VCaP (cell line): ENCODE data around the gene NPPA.

ENCODE experiments used
- H3K27ac ChIP-seq: fragments of 450-650 bp; 2 replicates; pipeline ENCODE4 v1.5.1; 2017
- TF ChIP-seq, protein P1 (sequence below): fragments of 450-650 bp; conservative IDR thresholded peaks from 2 replicates; pipeline ENCODE4 v1.5.1; 2017; ENCODE audit warnings: mild to moderate bottlenecking, moderate library complexity

NPPA gene

DNA sequence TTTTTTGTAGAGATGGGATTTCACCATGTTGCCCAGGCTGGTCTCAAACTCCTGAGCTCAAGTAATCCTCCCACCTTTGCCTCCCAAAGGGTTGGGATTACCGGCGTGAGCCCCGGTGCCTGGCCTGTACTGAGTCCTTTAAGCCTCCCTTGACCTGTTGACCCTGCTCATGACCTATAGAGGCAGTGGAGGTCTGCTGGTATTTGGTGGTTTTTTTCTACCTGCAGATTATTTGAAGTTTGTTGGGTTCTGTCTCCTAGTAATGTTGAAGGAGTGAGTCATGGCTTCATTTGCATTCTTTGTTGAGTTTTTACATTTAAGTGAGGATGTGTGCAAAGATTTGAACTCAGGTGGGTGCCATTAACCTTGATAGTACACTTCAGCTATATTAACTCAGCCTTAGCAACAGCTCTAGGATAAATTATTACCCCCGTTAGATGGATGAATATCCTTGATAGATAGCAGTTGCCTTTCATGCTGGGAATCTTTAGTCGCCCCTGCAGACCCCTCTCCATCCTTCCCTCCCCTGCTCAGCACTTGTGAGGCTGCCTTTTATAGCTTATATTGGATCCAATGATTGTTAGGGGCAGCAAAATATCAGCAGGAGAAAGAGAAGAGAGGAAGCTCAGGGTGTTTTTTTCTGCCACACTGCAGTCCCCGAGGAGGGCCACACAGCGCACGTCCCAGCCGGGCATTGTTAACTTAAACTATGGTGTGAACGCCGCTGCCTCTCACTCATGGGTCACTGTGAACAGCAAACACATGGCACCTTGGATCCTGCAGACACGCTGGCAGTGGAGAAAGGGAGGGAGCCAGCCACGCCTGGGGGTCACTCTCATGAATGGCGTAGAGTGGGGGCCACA, 26.0 kb upstream of the NPPA start:
- TF ChIP-seq, protein P1, sequence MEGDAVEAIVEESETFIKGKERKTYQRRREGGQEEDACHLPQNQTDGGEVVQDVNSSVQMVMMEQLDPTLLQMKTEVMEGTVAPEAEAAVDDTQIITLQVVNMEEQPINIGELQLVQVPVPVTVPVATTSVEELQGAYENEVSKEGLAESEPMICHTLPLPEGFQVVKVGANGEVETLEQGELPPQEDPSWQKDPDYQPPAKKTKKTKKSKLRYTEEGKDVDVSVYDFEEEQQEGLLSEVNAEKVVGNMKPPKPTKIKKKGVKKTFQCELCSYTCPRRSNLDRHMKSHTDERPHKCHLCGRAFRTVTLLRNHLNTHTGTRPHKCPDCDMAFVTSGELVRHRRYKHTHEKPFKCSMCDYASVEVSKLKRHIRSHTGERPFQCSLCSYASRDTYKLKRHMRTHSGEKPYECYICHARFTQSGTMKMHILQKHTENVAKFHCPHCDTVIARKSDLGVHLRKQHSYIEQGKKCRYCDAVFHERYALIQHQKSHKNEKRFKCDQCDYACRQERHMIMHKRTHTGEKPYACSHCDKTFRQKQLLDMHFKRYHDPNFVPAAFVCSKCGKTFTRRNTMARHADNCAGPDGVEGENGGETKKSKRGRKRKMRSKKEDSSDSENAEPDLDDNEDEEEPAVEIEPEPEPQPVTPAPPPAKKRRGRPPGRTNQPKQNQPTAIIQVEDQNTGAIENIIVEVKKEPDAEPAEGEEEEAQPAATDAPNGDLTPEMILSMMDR: no peak
- no peak overlapping the region for H3K27ac ChIP-seq

DNA sequence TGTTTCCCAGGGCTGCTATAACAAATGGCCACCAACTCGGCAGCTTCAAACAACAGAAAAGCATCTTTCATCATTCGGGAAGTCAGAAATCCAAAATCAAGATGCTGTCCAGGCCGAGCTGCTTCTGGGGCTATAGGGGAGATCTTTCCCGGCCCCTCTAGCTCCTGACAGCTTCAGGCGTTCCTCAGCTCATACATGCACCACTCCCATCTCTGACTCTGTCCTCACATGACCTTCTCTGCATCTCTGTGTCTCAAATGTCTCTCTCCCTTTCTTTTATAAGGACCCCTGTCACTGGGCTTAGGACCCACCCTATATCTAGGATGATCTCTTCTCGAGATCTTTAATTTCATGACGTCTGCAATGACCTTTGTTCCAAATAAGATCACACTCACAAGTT, 25.0 kb upstream of the NPPA start:
- H3K27ac ChIP-seq: no peak overlapping the region
- TF ChIP-seq, protein P1: no peak

DNA sequence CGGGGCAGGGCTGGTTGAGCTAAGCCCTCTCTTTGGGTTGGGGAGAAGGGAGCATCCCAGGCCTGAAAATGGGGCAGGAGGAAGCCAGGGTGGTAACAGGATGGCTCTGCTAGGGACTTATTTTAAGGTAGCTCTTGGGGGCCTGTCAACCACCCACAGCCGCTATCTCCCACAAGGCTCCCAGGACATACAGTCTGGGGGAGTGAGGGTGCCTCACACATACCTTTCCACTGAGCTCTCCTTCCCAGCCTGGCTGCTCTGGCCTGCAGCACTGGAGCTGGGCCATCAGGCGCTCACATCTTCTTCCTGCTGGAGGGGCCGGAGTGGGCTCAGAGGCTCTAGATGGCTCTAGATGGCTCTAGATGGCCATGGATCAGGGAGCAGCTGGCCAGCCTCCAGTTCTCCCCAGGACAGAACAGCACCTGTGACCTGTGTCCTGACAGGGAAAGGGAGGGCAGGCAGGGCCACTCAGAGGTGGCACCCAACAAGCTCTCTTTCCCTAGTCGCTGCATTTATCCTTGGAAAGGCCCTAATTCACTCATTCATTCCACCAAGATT, 22.1 kb upstream of the NPPA start:
- TF ChIP-seq, protein P1: no peak
- H3K27ac ChIP-seq: no peak overlapping the region

DNA sequence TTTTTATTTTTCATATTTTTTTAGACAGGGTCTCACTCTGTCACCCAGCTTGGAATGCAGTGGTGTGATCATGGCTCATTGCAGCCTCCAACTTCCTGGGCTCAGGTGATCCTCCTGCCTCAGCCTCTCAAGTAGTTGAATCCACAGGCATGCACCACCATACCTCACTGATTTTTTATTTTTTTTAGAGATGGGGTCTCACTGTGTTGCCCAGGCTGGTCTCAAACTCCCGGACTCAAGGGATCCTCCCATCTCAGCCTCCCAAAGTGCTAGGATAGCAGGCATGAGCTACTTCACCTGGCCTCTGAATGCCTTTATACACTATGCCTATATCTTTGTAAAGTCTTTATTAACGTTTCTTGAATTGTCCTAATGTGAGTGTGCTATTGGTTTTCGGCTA, 21.5 kb upstream of the NPPA start:
- H3K27ac ChIP-seq: no peak overlapping the region
- TF ChIP-seq, protein P1: no peak

DNA sequence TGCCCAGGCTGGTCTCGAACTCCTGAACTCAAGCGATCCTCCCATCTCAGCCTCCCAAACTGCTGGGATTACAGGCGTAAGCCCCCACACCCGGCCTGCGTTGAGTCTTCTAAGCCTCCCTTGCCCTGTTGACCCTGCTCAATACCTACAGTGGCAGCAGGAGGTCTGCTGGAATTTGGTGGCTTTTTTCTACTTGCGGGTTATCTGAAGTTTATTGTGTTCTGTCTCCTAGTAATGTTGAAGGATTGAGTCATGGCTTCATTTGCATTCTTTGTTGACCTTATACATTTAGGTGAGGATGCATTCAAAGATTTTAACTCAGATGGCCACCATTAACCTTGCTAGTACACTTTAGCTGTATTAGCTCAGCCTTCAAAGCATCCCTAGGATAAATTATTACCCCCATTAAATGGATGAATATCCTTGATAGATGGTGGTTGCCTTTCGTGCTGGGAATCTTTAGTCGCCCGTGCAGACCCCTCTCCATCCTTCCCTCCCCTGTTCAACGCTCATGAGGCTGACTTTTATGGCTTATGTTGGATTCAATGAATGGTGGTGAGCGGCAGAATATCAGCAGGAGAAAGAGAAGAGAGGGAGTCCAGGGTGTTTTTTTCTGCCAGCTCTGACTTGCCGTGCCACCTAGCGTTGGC, 20.9 kb upstream of the NPPA start:
- H3K27ac ChIP-seq: no peak overlapping the region
- TF ChIP-seq, protein P1: no peak

DNA sequence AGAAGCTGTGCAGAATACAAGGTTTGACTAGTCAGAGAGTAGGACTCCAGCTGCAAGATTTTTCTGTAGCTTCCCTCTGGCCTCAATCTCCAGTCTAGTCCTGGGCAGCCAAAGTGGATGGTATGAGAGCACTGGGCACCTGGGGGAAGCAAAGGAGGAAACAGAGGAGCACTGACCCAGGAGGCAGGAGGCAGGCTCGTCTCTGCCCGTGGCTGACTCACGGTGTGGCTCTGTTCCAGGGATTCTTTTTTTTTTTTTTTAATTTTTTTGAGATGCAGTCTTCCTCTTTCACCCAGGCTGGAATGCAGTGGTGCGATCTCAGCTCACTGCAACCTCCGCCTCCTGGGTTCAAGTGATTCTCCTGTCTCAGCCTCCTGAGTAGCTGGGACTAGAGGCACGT, 15.3 kb upstream of the NPPA start:
- no peak overlapping the region for H3K27ac ChIP-seq
- TF ChIP-seq, protein P1: no peak

DNA sequence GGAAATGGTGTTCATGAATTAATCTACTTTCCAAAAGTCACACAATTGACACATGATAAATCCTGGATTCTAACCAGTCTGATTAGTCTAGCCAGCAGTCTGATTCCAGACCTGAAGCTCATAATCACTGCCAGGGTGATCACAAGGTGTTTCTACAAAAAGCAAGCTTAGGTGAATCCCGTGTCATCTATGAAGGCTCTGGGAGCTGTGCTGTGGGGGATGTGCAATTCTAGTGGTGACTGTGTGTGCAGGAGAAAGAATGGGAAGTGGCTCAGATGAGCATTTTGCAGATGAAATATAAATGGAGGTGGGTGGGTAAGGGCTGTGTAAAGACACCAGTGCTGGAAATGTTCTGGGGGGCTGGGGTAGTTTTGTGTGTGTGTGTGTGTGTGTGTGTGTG, 13.0 kb upstream of the NPPA start:
- TF ChIP-seq, protein P1: no peak
- no peak overlapping the region for H3K27ac ChIP-seq
